Activated CD8-positive, alpha-beta memory T cell treated with anti-CD3 and anti-CD28 coated beads for 48 hours (primary cell): ENCODE data around the gene GUCY2D.
"Not testable (repeated sequence)": the region's sequence is repeated elsewhere in the genome, so short reads cannot be mapped to it uniquely, and the experiment has no call there.

ENCODE experiments used
- DNase-seq, 3 experiments: peaks; one replicate each; pipeline ENCODE4 v3.0.0-alpha.2; 2020; ENCODE audit warnings: low read depth in 2 of 3, low spot score in 2 of 3

Gene GUCY2D

DNA sequence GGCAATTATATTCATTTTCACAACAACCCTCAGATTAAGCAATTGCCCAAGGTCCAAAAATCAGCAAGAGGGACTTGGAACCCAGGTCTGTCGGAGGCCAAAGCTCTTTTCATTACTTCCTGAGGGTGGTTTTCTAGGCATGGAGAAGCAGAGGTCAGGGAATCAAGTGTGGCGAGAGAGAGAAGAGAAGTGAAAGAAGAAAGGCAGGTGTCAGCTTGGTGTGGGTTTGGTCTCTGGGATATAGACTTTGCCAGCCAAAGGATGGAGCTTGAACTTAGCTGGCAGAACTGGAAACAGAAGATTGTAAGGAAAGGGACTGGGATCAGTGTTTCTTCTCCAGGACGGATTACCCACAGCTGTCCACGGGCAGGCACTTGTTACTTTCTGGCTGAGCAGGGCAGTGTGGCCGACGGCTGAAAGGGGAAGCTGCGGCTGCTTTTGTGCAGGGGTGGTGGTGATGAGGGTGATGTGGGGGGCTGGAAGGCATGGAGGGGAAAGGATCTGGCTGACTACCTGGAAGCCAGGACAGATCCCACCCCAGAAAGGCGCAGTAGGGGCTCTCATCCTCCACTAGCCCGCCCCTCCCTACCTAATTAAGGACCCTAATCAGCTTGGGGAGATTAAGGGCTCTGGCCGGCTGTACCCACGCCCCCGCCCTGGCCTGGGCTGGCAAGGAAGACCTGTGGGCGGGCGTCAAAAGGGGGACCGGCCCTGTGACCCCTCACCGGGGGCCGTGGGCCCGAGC lies at the start of gene GUCY2D:
GUCY2D (plus strand) TSS at position 640 of the 745 bp plus-strand sequence. CDS start 433 bp downstream, outside the sequence.
- DNase-seq = no peak

DNA sequence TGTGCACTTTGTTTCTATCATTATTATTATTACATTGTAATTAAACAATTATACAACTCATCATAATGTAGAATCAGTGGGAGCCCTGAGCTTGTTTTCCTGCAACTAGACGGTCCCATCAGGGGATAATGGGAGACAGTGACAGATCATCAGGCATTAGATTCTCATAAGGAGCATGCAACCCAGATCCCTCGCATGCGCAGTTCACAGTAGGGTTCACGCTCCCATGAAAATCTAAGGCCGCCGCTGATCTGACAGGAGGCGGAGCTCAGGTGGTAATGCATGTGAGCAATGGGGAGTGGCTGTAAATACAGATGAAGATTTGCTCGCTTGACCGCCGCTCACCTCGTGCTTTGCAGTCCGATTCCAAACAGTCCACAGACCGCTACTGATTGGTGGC lies 49.1 kb upstream of the GUCY2D start:
- not testable (repeated sequence) for DNase-seq

DNA sequence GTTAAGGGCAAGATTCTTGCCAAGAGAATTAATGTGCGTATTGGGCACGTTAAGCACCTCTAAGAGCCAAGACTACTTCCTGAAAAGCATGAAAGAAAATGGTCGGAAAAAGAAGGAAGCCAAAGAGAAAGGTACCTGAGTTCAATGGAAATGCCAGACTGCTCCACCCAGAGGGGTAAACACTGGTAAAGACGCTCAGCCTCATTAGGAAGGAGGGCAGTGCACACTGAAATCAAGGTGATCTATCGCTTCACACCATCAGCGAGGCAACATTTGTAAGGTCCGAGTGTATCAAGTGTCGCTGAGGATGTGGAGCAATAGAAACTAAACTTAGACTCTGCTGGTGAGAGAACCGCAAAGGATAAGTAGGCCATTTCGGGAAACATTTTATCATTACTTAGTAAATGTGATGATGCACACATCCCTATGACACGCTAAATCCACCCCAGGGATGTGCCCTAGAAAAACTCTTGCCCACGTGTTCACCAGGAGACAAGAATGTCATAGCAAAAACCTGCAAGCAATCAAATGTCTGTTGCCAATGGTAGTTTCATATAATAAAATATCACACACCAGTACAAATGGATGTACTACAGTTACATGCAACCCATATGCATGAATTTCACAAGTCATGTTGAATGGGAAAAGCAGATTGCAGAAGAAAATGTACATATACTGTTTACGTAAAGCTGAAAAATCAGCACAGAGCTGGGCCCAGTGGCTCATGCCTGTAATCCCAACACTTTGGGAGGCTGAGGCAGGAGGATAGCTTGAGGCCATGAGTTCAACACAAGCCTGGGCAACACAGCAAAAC lies 46.8 kb upstream of the GUCY2D start:
- no peak for DNase-seq

DNA sequence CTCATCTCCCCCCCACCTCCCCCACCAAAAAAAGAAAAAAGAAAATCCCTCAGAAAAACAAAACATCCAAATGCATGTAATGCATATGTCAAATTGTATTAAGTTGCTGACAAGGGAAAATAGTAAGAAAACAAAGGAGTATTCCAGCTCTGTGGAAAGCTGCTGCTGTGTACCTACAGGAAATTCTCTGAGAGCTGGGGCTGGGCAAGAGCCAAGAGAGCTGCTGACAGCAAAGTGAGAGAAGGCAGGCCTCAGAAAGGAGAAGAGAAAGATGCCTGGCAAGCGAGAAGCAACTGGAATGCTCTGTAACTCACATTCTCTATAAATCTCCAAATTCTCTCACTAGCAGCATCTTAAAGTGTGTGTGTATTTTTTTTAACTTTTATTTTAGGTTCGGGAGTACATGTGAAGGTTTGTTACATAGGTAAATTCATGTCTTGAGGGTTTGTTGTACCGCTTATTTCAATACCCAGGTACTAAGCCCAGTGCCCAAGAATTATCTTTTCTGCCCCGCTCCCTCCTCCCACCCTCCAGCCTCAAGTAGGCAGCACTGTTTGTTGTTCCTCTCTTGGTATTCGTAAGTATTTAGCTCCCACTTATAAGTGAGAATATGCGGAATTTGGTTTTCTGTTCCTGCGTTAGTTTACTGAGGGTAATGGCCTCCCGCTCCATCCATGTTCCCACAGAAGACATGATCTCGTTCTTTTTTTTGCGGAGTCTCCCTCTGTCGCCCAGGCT lies 46.0 kb upstream of the GUCY2D start:
- DNase-seq = no peak

DNA sequence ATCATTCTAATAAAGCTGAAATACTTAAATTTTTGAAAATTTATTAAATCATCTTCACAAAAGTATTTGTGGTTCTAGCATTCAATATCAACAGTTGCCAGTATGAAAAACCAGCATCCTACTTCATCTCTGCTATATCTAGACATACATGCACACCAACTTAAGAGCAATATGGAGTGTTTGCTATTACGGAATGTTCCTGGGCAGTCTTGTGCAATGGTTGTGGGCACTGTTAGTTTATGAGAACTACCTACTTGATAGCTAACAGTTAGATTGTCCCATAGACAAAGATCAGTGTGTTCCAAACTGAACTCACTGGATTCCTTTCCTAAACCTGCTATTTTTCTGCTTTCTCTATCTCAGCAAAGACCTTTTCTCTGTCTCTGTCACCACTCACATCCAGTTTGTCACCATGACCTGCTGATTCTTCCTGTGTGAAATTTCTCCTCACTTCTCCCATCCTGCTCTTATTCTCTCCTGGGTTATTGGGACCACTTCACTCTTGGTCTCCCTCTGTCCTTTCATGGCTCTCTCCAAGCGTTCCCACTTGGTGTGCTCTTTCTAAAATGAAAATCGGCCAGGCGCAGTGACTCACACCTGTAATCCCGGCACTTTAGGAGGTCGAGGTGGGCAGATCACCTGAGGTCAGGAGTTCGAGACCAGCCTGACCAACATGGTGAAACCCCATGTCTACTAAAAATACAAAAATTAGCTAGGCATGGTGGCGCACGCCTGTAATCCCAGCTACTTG lies 42.7 kb upstream of the GUCY2D start:
- no peak for DNase-seq

DNA sequence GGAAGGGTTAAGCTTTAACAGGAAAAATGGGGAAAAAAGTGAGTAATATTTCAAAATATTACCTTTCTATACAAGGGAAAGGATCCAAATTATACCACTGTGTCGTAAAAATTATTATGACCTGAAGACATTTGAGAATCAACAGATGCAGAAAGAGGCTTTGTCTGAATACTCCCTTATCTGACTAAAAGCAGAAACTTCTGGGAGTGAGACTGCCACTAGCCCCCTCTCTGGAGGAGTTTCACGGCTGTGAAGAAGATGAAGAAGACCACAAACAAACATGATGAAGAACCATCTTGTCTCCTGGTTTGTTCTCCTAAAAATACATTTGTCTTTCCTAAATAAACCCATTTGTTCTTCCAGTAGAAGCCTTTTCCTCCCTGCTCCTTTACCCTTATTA lies 41.0 kb upstream of the GUCY2D start:
- DNase-seq = no peak

DNA sequence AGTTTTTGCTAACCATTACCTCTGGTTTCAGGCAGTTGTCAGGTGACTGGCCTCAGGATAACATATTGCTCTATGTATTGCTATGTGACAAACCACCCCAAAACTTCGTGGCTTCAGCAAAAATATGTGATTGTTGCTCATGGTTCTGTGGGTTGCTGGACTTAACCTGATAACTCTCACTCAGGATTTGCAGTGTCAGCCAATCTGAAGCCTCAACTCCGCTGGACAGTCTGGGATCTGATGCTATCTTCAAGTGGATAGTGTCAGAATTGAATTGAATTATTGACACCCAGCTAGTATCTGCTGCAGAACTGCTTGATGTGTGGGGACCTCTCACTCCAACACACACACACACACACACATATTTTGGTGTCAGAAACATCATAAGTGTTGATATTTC lies 34.7 kb upstream of the GUCY2D start:
- DNase-seq = no peak

DNA sequence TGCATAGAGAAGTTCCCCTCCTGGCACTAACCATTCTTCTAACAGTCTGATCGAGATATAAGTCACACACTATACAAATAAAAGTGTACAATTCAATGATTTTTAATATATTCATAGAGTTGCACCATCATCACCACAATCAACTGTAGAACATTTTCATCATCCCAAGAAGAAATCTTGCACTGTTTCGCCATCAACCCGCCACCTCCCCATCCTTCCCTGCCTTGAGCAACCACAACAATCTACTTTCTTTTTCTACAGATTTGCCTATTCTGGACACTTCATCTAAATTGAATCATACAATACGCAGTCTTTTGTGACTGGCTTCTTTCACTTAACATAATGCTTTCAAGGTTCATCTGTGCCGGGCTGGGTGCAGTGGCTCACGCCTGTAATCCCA lies 33.0 kb upstream of the GUCY2D start:
- no peak for DNase-seq

DNA sequence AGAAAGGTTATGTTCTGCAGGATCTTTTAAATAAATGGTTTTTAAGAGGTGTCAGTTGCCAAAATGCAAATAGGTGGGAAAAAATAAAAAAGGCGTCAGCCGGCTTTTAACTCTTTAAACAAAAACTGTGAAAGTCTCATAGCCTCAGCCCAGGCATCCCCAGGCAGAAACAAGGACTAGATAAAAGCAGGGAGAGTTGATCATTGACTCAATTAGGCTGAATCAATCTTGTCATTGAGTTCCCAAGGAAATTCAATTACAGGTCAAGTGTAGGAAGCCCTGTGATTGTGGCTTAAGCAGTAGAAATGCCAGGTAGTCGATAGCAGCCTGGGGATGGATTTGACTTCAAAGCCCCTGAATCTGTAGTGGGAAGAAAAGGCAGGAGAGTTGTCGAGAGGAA lies 30.8 kb upstream of the GUCY2D start:
- no peak for DNase-seq

DNA sequence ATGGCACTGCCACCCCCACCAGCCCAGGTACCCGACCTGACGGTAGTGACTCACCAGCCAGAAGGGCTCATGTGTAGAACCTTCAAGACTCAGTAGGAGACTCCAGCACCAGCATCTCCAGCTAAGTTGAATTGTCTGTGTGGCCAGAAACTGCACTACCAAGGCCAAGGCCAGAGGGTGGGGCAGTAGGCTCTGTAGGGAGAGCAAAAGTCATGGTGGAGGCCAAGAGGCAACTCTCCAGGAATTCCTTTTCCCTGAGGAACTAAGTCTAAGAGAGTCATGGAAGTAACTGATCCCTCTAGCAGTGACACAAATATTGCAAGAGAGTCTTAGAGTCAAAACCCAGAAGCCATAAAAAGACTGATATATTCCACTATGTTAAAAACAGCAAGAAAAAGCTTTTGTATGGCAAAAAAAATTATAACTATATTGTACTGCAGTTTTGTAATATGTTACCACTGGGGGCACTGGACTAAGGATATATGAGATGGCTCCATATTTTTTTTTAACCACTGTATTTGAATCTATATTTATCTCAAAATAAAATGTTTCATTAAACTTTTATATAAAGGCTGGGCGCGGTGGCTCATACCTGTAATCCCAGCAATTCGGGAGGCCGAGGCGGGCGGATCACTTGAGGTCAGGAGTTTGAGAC lies 30.2 kb upstream of the GUCY2D start:
- DNase-seq = no peak

DNA sequence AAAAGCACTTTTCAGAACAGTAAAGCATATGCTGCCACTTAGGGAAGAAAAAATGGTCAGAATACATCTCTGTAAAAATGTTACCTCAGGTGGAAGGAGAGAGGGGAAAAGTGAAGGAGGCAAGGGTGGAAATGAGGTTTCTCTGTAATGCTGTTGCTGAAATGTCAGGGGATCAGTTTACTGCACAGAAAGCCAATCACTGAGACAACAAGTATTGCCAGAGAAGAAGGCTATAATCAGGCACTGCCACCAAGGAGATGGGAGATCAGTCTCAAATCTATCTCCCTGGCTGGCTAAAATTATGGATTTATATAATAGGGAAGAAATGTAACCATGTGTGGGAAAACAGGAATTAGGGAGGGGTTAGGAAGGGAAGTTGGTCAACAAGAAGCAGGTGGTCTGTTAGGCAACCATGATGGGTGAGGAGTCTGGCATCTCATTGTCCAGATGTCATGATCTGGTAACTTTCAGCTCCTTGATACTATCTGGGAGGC lies 27.7 kb upstream of the GUCY2D start:
- no peak for DNase-seq

DNA sequence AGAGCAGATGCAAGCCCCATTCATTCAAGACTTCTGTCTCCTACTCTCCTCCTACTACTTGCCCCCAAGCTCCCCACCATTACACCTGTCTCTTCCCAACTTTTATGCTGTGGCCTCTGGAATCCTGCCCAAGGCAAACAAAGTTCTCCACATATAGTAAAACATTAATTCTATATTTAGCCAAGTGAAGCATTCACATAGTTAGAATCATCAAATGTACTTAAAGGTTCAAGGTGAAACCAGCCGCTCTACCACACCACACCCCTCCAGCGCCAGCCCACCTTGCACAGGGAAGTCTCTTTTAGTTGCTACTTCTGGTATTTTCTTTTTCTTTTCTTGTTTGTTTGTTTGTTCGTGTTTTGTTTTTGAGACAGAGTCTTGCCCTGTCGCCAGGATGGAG lies 25.4 kb upstream of the GUCY2D start:
- no peak for DNase-seq

DNA sequence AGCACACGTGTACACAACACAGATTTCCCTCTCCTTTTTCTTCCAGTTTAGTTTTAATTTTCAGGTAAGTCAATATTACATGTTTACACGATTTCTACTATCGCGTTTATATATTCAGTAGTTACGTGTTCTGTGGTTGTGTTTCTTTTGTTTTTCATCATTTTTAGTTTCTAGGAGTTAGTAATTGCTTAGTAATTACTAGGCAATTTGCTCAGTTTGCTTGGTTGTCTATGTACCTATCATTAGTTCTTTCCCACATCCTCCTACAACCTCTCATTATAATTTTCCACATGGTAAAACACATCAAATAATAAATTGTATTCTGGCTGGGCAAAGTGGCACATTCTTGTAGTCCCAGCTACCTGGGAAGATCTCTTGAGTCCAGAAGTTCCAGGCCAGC lies 24.6 kb upstream of the GUCY2D start:
- DNase-seq = no peak

DNA sequence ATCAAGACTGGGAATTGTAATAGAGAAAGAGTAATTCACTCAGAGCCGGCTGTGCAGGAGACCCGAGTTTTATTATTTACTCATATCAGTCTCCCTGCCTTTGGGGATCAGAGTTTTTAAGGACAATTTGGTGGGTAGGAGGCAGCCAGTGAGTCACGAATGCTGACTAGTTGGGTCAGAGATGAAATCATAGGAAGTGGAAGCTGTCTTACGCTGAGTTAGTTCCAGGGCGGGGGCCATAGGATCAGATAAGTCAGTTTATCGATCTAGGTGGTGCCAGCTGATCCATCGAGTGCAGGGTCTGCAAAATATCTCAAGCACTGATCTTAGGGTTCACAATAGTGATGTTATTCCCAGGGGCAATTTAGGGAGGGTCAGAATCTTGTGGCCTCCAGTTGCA lies 20.2 kb upstream of the GUCY2D start:
- DNase-seq = no peak

DNA sequence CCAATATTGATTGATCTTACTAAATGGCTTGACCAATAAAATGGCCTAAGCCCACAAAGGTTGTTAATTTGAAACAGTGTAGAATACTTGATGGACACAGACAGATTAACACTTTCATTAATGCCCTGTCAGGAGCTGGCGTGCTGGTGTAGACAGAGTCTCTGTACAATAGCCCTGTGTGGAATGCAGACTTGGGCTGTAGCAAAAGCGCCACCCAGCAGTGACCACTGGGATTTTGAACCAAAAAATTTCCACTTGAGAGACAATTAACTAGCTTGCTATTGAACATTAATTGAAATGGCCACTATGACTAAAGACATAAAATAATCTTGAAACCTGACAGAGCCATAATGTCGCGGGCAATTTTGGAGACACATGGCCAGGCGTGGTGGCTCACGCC lies 19.7 kb upstream of the GUCY2D start:
- DNase-seq = no peak

DNA sequence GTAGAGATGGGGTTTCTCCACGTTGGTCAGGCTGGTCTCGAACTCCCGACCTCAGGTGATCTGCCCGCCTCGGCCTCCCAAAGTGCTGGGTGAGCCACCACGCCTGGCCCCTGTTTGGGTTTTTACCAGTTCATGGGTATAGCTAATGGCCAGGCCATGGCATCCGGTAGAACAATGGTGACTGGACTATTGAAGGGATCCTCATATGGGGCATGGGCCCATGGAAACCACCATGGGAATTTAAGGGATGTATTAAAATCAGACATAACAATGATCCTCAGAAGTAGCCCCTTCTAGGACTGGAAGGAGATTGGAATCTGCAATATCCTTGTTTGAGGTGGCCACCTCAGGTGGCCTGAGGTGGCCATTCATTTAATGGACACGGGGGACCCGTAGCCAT lies 17.5 kb upstream of the GUCY2D start:
- no peak for DNase-seq

DNA sequence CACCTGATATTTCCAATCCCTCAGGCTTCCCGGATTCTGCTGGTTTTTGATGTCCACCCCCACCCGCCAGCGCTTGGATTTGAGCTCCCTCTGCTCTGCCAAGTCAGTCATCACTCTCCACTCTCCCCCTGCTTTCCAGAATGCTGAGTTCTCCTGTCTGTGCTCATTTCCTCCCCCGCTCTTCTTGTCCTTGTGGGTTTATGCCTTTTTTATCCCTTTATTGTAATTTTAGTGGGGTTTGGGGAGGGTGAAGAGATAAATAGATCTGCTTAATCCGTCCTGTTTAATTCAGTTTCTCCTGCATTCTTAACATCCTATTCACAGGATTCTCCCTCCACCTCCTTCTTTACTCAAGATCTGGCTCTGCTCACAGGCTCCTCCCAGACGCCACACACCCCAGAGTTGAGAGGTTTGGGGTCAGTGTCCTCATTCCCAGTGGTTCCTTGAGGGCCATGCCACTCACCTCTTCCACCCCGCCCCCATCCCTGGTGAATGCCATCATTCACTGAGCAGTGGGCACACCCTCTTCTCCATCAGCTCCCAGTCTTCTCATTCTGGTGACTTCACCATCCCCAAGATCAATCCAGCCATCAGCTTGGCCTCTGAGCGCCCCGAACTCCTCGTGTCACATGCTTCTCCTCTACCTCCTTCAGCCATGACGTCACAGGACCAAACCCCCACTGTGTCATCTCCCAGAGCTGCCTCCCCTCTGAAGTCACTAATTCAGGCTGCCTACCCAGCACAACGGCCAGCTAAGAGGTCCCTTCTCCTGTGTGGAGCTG lies 15.1 kb upstream of the GUCY2D start:
- no peak for DNase-seq

DNA sequence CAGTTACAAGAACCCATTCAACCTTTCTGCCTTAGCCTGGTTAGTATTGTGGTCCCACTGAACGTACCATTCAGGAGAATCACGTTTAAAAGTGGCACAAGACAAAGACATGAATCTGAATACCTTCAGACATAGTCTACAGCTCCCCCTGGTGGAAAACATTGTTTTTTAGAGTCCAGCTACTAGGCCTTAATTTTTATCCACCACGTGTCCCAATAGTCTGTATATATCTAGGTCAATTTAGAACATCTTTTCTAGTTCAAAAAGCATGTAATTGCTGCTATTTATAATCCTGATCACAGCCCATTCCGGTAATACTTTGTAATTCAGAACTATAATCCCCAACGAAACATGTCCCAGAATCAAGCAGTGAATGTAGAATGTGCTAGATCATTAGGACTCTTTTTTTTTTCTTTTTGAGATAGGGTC lies 13.7 kb upstream of the GUCY2D start:
- DNase-seq = no peak

DNA sequence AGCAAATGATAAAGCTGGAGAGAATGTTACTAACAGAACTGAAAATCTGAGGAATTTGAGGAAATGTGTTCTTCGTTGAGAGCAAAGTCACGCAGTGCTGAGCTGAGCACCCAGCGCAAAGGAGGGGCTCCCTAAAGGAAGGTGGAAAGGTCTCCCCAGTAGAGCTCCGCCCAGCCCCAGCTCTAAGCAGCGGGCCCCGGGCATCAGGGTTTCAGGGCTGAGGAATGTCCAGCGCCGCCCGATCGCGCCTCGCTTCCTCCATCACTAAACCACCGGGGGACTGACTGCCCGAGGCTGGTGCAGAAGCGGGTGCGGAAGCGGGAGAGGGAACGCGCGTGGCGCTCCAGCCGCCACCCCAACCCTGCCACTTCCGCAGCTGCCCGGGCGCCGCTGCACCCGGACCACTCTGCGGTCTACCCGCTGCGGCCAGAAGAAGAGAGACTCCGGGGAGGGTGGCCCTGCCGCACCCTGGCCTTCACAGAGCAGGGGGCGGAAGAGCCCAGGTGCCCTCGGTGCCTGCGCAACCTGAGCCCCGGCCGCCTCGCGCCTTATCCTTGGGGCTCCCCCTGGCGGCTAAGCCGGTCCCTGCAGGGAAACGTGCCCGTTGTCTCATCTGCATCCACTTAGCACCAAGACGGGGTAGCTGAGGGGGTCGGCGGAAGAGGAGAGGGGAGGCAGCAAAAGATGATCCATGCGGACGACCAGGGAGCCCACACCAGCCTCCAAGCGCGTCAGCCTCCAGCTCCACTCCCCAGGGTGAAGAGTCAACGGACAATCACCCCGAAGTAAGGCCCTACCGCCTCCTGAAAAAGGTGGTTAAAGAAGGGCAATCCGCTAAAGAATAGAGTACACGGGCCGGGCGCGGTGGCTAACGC lies 12.4 kb upstream of the GUCY2D start:
- DNase-seq = peak; percentile 75 to 99 (median 97)
